Liver (tissue), 9 donors: ENCODE results near the gene PLD6. TPM values are rescaled to one million over a fixed set of nuclear protein-coding genes. Genes with fewer than 3 reads are reported as not detected.

Experiments
- DNase-seq: peaks from one replicate; pipeline ENCODE4 v3.0.0-alpha.2; 2017; ENCODE audit warnings: low spot score
- H3K27ac ChIP-seq, 2 donors: one replicate each; pipeline ENCODE4 v1.7.0; 2013; ENCODE audit warnings: inconsistent platforms in 2 of 2, low read length in 2 of 2, control low read depth in 1 of 2, low read depth in 1 of 2, mild to moderate bottlenecking in 1 of 2
- H3K27me3 ChIP-seq, 4 donors: one replicate each; pipeline versions ENCODE4 v1.6.1 to v1.7.0; 2013; ENCODE audit warnings: low read length in 3 of 4, inconsistent platforms in 1 of 4, mild to moderate bottlenecking in 1 of 4, moderate library complexity in 1 of 4; ENCODE audit not compliant: control insufficient read depth in 4 of 4, insufficient read depth in 4 of 4
- H3K36me3 ChIP-seq, 4 donors: one replicate each; pipeline versions ENCODE4 v1.6.1 to v1.7.0; 2013; ENCODE audit warnings: low read length in 3 of 4, mild to moderate bottlenecking in 3 of 4, low read depth in 1 of 4, moderate library complexity in 1 of 4; ENCODE audit not compliant: control insufficient read depth in 4 of 4, insufficient read depth in 3 of 4
- H3K4me1 ChIP-seq, 4 donors: one replicate each; pipeline versions ENCODE4 v1.6.1 to v1.7.0; 2013; ENCODE audit warnings: low read length in 3 of 4, mild to moderate bottlenecking in 3 of 4, moderate library complexity in 1 of 4; ENCODE audit not compliant: control insufficient read depth in 4 of 4, insufficient read depth in 4 of 4
- H3K4me3 ChIP-seq, 3 donors: one replicate each; pipeline versions ENCODE4 v1.6.1 to v1.7.0; 2013; ENCODE audit warnings: low read length in 3 of 3, control low read depth in 1 of 3, low read depth in 1 of 3, mild to moderate bottlenecking in 1 of 3
- H3K9ac ChIP-seq, 2 donors: one replicate each; pipeline ENCODE4 v1.7.0; 2013; ENCODE audit warnings: low read length in 2 of 2, mild to moderate bottlenecking in 2 of 2, moderate library complexity in 2 of 2, control low read depth in 1 of 2, low read depth in 1 of 2
- H3K9me3 ChIP-seq, 4 donors: one replicate each; pipeline versions ENCODE4 v1.6.1 to v1.7.0; 2013; ENCODE audit warnings: low read length in 3 of 4; ENCODE audit not compliant: control insufficient read depth in 4 of 4
- ATF3 ChIP-seq: IDR thresholded peaks from 2 replicates; pipeline ENCODE4 v1.6.1; 2016; ENCODE audit warnings: antibody characterized with exemption
- CTCF ChIP-seq: fragments of 150-350 bp; IDR thresholded peaks from 2 replicates; pipeline ENCODE4 v1.5.1; 2017; ENCODE audit warnings: improper control_type of control experiment, low read depth, low read length; ENCODE audit not compliant: missing input control
- EGR1 ChIP-seq, 2 donors: IDR thresholded peaks; 2 replicates each; pipeline ENCODE4 v1.6.1; 2016 to 2018; ENCODE audit warnings: antibody characterized with exemption in 2 of 2, low read depth in 2 of 2
- FOXA1 ChIP-seq: IDR thresholded peaks from 2 replicates; pipeline ENCODE4 v1.6.1; 2016; ENCODE audit warnings: antibody characterized with exemption
- FOXA2 ChIP-seq: IDR thresholded peaks from 2 replicates; pipeline ENCODE4 v1.6.1; 2016; ENCODE audit warnings: antibody characterized with exemption
- GABPA ChIP-seq, 2 donors: IDR thresholded peaks in 1 of 2; conservative IDR thresholded peaks in 1 of 2; 2 replicates each; pipeline ENCODE4 v1.6.1; 2016; ENCODE audit warnings: antibody characterized with exemption in 2 of 2, mild to moderate bottlenecking in 1 of 2, moderate library complexity in 1 of 2
- HNF4A ChIP-seq, 2 donors: conservative IDR thresholded peaks; 2 replicates each; pipeline ENCODE4 v1.6.1; 2016; ENCODE audit warnings: antibody characterized with exemption in 2 of 2, mild to moderate bottlenecking in 2 of 2
- HNF4G ChIP-seq: IDR thresholded peaks from 2 replicates; pipeline ENCODE4 v1.6.1; 2016; ENCODE audit warnings: antibody characterized with exemption
- JUND ChIP-seq, 2 donors: IDR thresholded peaks; 2 replicates each; pipeline ENCODE4 v1.6.1; 2016; ENCODE audit warnings: antibody characterized with exemption in 2 of 2
- NR2F2 ChIP-seq: IDR thresholded peaks from 2 replicates; pipeline ENCODE4 v1.6.1; 2016; ENCODE audit warnings: antibody characterized with exemption
- RAD21 ChIP-seq, 2 donors: IDR thresholded peaks; 2 replicates each; pipeline ENCODE4 v1.6.1; 2016; ENCODE audit warnings: antibody characterized with exemption in 2 of 2, mild to moderate bottlenecking in 2 of 2
- RXRA ChIP-seq, 2 donors: IDR thresholded peaks; 2 replicates each; pipeline ENCODE4 v1.6.1; 2017 to 2018; ENCODE audit warnings: antibody characterized with exemption in 2 of 2, mild to moderate bottlenecking in 1 of 2
- SP1 ChIP-seq: IDR thresholded peaks from 2 replicates; pipeline ENCODE4 v1.6.1; 2018; ENCODE audit warnings: antibody characterized with exemption, mild to moderate bottlenecking
- TAF1 ChIP-seq: conservative IDR thresholded peaks from 2 replicates; pipeline ENCODE4 v1.6.1; 2016; ENCODE audit warnings: antibody characterized with exemption, mild to moderate bottlenecking
- YY1 ChIP-seq: IDR thresholded peaks from 2 replicates; pipeline ENCODE4 v1.6.1; 2016; ENCODE audit warnings: antibody characterized with exemption, mild to moderate bottlenecking
- ZBTB33 ChIP-seq: IDR thresholded peaks from 2 replicates; pipeline ENCODE4 v1.6.1; 2016; ENCODE audit warnings: antibody characterized with exemption
- WGBS: extraction: QIAGEN DNeasy Blood & Tissue Kit; methylation state at CpG from one replicate; pipeline ENCODE4 v1.1.7; 2013; 5-methylcytosine and 5-hydroxymethylcytosine counted together
- polyA plus RNA-seq, 2 donors: library from polyadenylated mRNA; stranded (reverse) in 1 of 2; unstranded in 1 of 2; fragments of 200-250 nt in 1 of 2; fragments of >200 nt in 1 of 2; fragmentation: Nextera tagmentation in 1 of 2; extraction: Ambion mirVana in 1 of 2; gene quantifications; one replicate each; pipeline versions ENCODE4 v1.2.1 to v1.2.3, GENCODE V29; 2013 to 2015
- total RNA-seq, 2 donors: library from RNA; depleted of rRNA; stranded (reverse); fragments of >200 nt; gene quantifications; one replicate each; pipeline ENCODE4 v1.2.3, GENCODE V29; 2014
- TF ChIP-seq, protein P1 (sequence below): IDR thresholded peaks from 2 replicates; pipeline ENCODE4 v1.6.1; 2016; ENCODE audit warnings: antibody characterized with exemption, mild to moderate bottlenecking
- TF ChIP-seq, protein P2 (sequence below): IDR thresholded peaks from 2 replicates; pipeline ENCODE4 v1.6.1; 2016; ENCODE audit warnings: antibody characterized with exemption
- donor health status: healthy.
- donor health status: healthy.
- donor health status: healthy.
- donor health status: healthy.
- donor health status: healthy.

PLD6 gene
- total and polyA plus RNA-seq, 4 donors = 1.2 to 2.3 (median 1.5) TPM

GRCh38 chr17:17227608-17228520 is 21.7 kb upstream of the PLD6 start:
- WGBS = 75% methylated on average over 25 of the region's 25 CpGs
- H3K36me3 ChIP-seq = peaks cover 17 to 71% (median 45%) of the 10 kb centered on the region in 4 donors
- H3K27ac ChIP-seq = peak overlapping the region; percentile 6 to 43
- H3K27me3 ChIP-seq = no peaks in the 10 kb centered on the region
- no peak overlapping the region for H3K4me3 ChIP-seq
- H3K9ac ChIP-seq = no peak overlapping the region
- no peak for TF ChIP-seq ATF3
- TF ChIP-seq HNF4A (conservative IDR thresholded peaks at IDR 0.05) = peak; percentile 31 to 42
- TF ChIP-seq RXRA (IDR thresholded peaks at IDR 0.05) = peak; percentile 81 to 90
- TF ChIP-seq RAD21 (IDR thresholded peaks at IDR 0.05) = peak in 1 of 2 donors; percentile 41
- TF ChIP-seq YY1 = no peak
- TF ChIP-seq SP1 = peak; percentile 66
- TF ChIP-seq JUND (IDR thresholded peaks at IDR 0.05) = no peak
- H3K4me1 ChIP-seq = peaks cover 8 to 37% (median 33%) of the 10 kb centered on the region in 4 donors
- no peak for DNase-seq
- H3K9me3 ChIP-seq = no peaks in the 10 kb centered on the region

DNA sequence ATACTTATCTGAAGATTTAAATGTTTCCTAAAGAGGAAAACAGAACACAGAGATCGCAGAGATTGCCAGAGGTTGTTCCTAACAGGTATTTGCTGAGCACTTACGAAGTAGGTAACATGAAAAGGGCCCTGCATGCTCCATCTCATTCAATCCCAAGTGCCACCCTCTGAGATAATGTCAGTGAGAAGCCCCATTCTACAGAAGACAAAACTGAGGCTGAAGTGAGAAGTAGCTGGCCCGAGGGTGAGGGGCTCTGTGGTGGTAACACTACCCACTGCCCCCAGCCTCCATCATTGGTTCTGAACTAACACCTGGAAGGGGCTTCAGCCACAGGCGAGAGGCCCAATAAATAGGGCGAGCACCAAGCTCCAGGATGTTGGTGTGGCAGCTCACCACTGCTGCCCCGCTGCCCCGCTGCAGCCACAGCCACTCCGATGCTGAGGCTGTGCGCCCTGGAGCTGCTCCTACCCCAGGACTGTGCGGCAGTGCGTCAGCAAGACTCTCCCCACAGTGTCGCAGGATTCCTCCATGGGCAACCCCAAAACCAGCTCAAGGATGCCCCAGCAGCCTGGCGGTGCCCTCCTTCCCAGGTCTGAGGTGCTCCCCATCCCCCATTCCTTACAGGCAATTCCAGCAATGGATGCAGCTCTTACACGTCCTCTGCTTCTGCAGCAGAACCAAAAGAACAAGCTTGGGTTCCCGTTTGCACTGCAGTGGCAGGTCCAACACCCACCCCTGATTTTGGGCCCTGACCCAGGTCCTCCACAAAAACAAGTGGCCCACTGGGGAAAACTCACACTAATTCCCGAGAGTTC is 20.5 kb upstream of the PLD6 start:
- Histone ChIP-seq H3K4me1 (peaks cover 7 to 25% (median 21%) of the 10 kb centered on the region in 4 donors), H3K36me3 (peaks cover 20 to 79% (median 53%) of the 10 kb centered on the region in 4 donors), H3K27ac (no peak overlapping the region), H3K27me3 (no peaks in the 10 kb centered on the region), H3K9me3 (no peaks in the 10 kb centered on the region), H3K9ac (no peak overlapping the region), H3K4me3 (no peak overlapping the region)
- 97% methylated on average over 16 of the region's 16 CpGs for WGBS
- no peak for DNase-seq
- TF ChIP-seq NR2F2 = no peak
- TF ChIP-seq TAF1 = no peak
- no peak for TF ChIP-seq HNF4G
- TF ChIP-seq JUND (IDR thresholded peaks at IDR 0.05) = no peak
- TF ChIP-seq RAD21 (IDR thresholded peaks at IDR 0.05) = no peak
- TF ChIP-seq, protein P1, sequence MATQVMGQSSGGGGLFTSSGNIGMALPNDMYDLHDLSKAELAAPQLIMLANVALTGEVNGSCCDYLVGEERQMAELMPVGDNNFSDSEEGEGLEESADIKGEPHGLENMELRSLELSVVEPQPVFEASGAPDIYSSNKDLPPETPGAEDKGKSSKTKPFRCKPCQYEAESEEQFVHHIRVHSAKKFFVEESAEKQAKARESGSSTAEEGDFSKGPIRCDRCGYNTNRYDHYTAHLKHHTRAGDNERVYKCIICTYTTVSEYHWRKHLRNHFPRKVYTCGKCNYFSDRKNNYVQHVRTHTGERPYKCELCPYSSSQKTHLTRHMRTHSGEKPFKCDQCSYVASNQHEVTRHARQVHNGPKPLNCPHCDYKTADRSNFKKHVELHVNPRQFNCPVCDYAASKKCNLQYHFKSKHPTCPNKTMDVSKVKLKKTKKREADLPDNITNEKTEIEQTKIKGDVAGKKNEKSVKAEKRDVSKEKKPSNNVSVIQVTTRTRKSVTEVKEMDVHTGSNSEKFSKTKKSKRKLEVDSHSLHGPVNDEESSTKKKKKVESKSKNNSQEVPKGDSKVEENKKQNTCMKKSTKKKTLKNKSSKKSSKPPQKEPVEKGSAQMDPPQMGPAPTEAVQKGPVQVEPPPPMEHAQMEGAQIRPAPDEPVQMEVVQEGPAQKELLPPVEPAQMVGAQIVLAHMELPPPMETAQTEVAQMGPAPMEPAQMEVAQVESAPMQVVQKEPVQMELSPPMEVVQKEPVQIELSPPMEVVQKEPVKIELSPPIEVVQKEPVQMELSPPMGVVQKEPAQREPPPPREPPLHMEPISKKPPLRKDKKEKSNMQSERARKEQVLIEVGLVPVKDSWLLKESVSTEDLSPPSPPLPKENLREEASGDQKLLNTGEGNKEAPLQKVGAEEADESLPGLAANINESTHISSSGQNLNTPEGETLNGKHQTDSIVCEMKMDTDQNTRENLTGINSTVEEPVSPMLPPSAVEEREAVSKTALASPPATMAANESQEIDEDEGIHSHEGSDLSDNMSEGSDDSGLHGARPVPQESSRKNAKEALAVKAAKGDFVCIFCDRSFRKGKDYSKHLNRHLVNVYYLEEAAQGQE = no peak
- TF ChIP-seq ZBTB33 = no peak
- TF ChIP-seq, protein P2, sequence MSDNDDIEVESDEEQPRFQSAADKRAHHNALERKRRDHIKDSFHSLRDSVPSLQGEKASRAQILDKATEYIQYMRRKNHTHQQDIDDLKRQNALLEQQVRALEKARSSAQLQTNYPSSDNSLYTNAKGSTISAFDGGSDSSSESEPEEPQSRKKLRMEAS = no peak
- no peak for TF ChIP-seq ATF3
- TF ChIP-seq FOXA1 = no peak
- no peak for TF ChIP-seq SP1
- TF ChIP-seq YY1 = no peak
- TF ChIP-seq HNF4A (conservative IDR thresholded peaks at IDR 0.05) = no peak
- no peak for TF ChIP-seq RXRA (IDR thresholded peaks at IDR 0.05)
- no peak for TF ChIP-seq GABPA (IDR thresholded peaks at IDR 0.05 in 1 of 2, conservative IDR thresholded peaks at IDR 0.05 in 1 of 2)
- TF ChIP-seq CTCF = no peak
- TF ChIP-seq EGR1 (IDR thresholded peaks at IDR 0.05; ENCODE audit: low read depth in 2 of 2) = no peak
- no peak for TF ChIP-seq FOXA2
